Gastroesophageal sphincter (tissue), 4 donors: ENCODE data around the gene LRBA. TPM values are rescaled to one million over a fixed set of nuclear protein-coding genes. Genes with fewer than 3 reads are reported as not detected.

ENCODE experiments used
- ATAC-seq: fragments of 150-250 bp; one replicate; pipeline ENCODE4 v1.9.1; 2016; ENCODE audit warnings: mild to moderate bottlenecking, moderate library complexity
- H3K27ac ChIP-seq, 4 donors: fragments of 200-600 bp; sonication (generic) in 3 of 4; 1 replicate in 3 of 4; 2 replicates in 1 of 4; pipeline ENCODE4 v1.5.1; 2016 to 2019
- H3K27me3 ChIP-seq: fragments of 200-600 bp; sonication (generic); one replicate; pipeline ENCODE4 v1.5.1; 2019
- H3K36me3 ChIP-seq, 2 donors: fragments of 200-600 bp; sonication (generic); one replicate each; pipeline ENCODE4 v1.5.1; 2019; ENCODE audit warnings: control low read depth in 1 of 2
- H3K4me1 ChIP-seq, 3 donors: fragments of 200-600 bp; sonication (generic); 1 replicate in 2 of 3; 2 replicates in 1 of 3; pipeline ENCODE4 v1.5.1; 2016 to 2019; ENCODE audit warnings: control low read depth in 2 of 3
- H3K4me3 ChIP-seq, 2 donors: fragments of 200-600 bp; sonication (generic); one replicate each; pipeline ENCODE4 v1.5.1; 2019; ENCODE audit warnings: mild to moderate bottlenecking in 1 of 2, moderate library complexity in 1 of 2
- H3K9me3 ChIP-seq, 3 donors: fragments of 200-600 bp; sonication (generic); one replicate each; pipeline ENCODE4 v1.5.1; 2017 to 2019; ENCODE audit warnings: control low read depth in 2 of 3
- CTCF ChIP-seq, 4 experiments: fragments of 200-600 bp in 2 of 4; fragments of 450-650 bp in 2 of 4; sonication (generic) in 1 of 4; IDR thresholded peaks; one replicate each; pipeline ENCODE4 v1.5.1; 2017 to 2019; ENCODE audit warnings: antibody characterized with exemption in 4 of 4, mild to moderate bottlenecking in 2 of 4, moderate library complexity in 2 of 4
- EP300 ChIP-seq: sonication (generic); formaldehyde crosslinking; IDR thresholded peaks from one replicate; pipeline ENCODE4 v1.6.1; 2017; ENCODE audit warnings: antibody characterized with exemption, mild to moderate bottlenecking
- POLR2A ChIP-seq, 2 donors: fragments of 450-650 bp; IDR thresholded peaks; one replicate each; pipeline ENCODE4 v1.6.1; 2017; ENCODE audit warnings: antibody characterized with exemption in 2 of 2, mild to moderate bottlenecking in 2 of 2, moderate library complexity in 1 of 2
- POLR2AphosphoS5 ChIP-seq: sonication (generic); formaldehyde crosslinking; IDR thresholded peaks from one replicate; pipeline ENCODE4 v1.6.1; 2017; ENCODE audit warnings: antibody characterized with exemption
- WGBS, 2 donors: methylation state at CpG; one replicate each; pipeline ENCODE4 v1.1.5; 2018; ENCODE audit warnings: low coverage in 1 of 2; 5-methylcytosine and 5-hydroxymethylcytosine counted together
- total RNA-seq, 4 donors: library from RNA; depleted of rRNA; stranded (reverse); fragments of >200 nt; gene quantifications; one replicate each; pipeline ENCODE4 v1.1.0, GENCODE V29; 2016

Gene LRBA
- total RNA-seq, 4 donors from 2014 or later = 18.4 to 35.0 (median 23.2) TPM

- no peak for ATAC-seq
Observed at GRCh38 chr4:150343796-150344195, 671.3 kb downstream of the LRBA start.

GRCh38 chr4:150342945-150343344 is 672.1 kb downstream of the LRBA start:
- TF ChIP-seq CTCF (IDR thresholded peaks at IDR 0.05) (no peak), EP300 (no peak), POLR2A (IDR thresholded peaks at IDR 0.05) (no peak)
- Histone ChIP-seq H3K4me3 (no peak overlapping the region), H3K27me3 (no peaks in the 10 kb centered on the region), H3K36me3 (peaks cover 0 to 4% of the 10 kb centered on the region in 2 donors), H3K4me1 (peaks cover 1 to 8% (median 5%) of the 10 kb centered on the region in 3 donors), H3K9me3 (no peaks in the 10 kb centered on the region), H3K27ac (no peak overlapping the region)
- ATAC-seq = no peak
- 48 to 69% methylated on average over 2 of the region's 2 CpGs for WGBS, 2 donors

More at GRCh38 chr4:150343796-150344195, 671.3 kb downstream of the LRBA start:
- 88 to 97% methylated on average over 2 of the region's 2 CpGs for WGBS, 2 donors
- Histone ChIP-seq H3K27me3 (no peaks in the 10 kb centered on the region), H3K4me1 (no peaks in the 10 kb centered on the region), H3K9me3 (no peaks in the 10 kb centered on the region), H3K36me3 (peaks cover 0 to 4% of the 10 kb centered on the region in 2 donors), H3K4me3 (no peak overlapping the region), H3K27ac (no peak overlapping the region)
- TF ChIP-seq EP300 (no peak), POLR2A (IDR thresholded peaks at IDR 0.05) (no peak), CTCF (IDR thresholded peaks at IDR 0.05) (no peak), POLR2AphosphoS5 (no peak)

GRCh38 chr4:150337734-150338133 is 677.4 kb downstream of the LRBA start:
- 17 to 30% methylated on average over 3 of the region's 3 CpGs for WGBS, 2 donors
- peaks cover 5 to 36% (median 6%) of the 10 kb centered on the region in 3 donors for H3K4me1 ChIP-seq
- no peak overlapping the region for H3K4me3 ChIP-seq

GRCh38 chr4:150336676-150337412 is 678.2 kb downstream of the LRBA start:
- Histone ChIP-seq H3K36me3 (no peaks in the 10 kb centered on the region), H3K9me3 (no peaks in the 10 kb centered on the region), H3K27ac (no peak overlapping the region), H3K27me3 (no peaks in the 10 kb centered on the region), H3K4me1 (peaks cover 5 to 36% (median 6%) of the 10 kb centered on the region in 3 donors), H3K4me3 (no peak overlapping the region)
- TF ChIP-seq EP300 (no peak), POLR2A (IDR thresholded peaks at IDR 0.05) (no peak), POLR2AphosphoS5 (no peak), CTCF (IDR thresholded peaks at IDR 0.05) (no peak)
- WGBS, 2 donors = 34 to 59% methylated on average over 3 to 5 of the region's 5 CpGs
- ATAC-seq = no peak

More at GRCh38 chr4:150337734-150338133, 677.4 kb downstream of the LRBA start:
- no peaks in the 10 kb centered on the region for H3K27me3 ChIP-seq
- no peak overlapping the region for H3K27ac ChIP-seq
- peak; percentile 50 for ATAC-seq
- H3K36me3 ChIP-seq = no peaks in the 10 kb centered on the region
- TF ChIP-seq EP300 (no peak), POLR2A (IDR thresholded peaks at IDR 0.05) (no peak), CTCF (IDR thresholded peaks at IDR 0.05) (no peak), POLR2AphosphoS5 (peak; percentile 13)
- H3K9me3 ChIP-seq = no peaks in the 10 kb centered on the region

GRCh38 chr4:150332961-150333360 is 682.1 kb downstream of the LRBA start:
- no peak overlapping the region for H3K27ac ChIP-seq
- TF ChIP-seq CTCF (IDR thresholded peaks at IDR 0.05) (no peak), POLR2A (IDR thresholded peaks at IDR 0.05) (no peak), EP300 (no peak), POLR2AphosphoS5 (no peak)
- H3K4me1 ChIP-seq = peaks cover 0 to 28% (median 5%) of the 10 kb centered on the region in 3 donors
- H3K9me3 ChIP-seq = no peaks in the 10 kb centered on the region
- no peak overlapping the region for H3K4me3 ChIP-seq
- no peaks in the 10 kb centered on the region for H3K36me3 ChIP-seq
- no peaks in the 10 kb centered on the region for H3K27me3 ChIP-seq
- ATAC-seq = no peak
